HEK293T (cell line): Measurements from ENCODE around the gene ART5.

Experiments
- ARNT ChIP-seq: fragments of 450-650 bp; IDR thresholded peaks from 2 replicates; pipeline ENCODE4 v1.6.1; 2017; ENCODE audit warnings: mild to moderate bottlenecking
- ELF4 ChIP-seq: fragments of 450-650 bp; IDR thresholded peaks from 2 replicates; pipeline ENCODE4 v1.6.1; 2017; ENCODE audit warnings: antibody characterized with exemption
- SP1 ChIP-seq: fragments of 450-650 bp; IDR thresholded peaks from 2 replicates; pipeline ENCODE4 v1.6.1; 2017
- SUZ12 ChIP-seq: fragments of 450-650 bp; IDR thresholded peaks from 2 replicates; pipeline ENCODE4 v1.6.1; 2016; ENCODE audit warnings: mild to moderate bottlenecking
- TARDBP ChIP-seq: fragments of 450-650 bp; IDR thresholded peaks from 2 replicates; pipeline ENCODE4 v1.6.1; 2016

- TF ChIP-seq SP1 = no peak
- no peak for TF ChIP-seq TARDBP
- no peak for TF ChIP-seq ELF4
- TF ChIP-seq ARNT = no peak
- TF ChIP-seq SUZ12 = no peak
These were observed 32.2 kb downstream of the ART5 start for GRCh38 chr11:3609416-3610265.
